Stimulated activated naive CD4-positive, alpha-beta T cell (primary cell): ENCODE results near the gene DNAH11.
"Not testable (repeated sequence)": the region's sequence is repeated elsewhere in the genome, so short reads cannot be mapped to it uniquely, and the experiment has no call there.

Experiments
- DNase-seq, 6 experiments: peaks; one replicate each; lab custom pipeline; 2025; lab: John Stamatoyannopoulos, UW

DNAH11 gene

GRCh38 chr7:21719846-21720245, 177.0 kb downstream of the DNAH11 start:
- no peak for DNase-seq

GRCh38 chr7:21722371-21722770, 179.5 kb downstream of the DNAH11 start:
- DNase-seq = no peak

DNA sequence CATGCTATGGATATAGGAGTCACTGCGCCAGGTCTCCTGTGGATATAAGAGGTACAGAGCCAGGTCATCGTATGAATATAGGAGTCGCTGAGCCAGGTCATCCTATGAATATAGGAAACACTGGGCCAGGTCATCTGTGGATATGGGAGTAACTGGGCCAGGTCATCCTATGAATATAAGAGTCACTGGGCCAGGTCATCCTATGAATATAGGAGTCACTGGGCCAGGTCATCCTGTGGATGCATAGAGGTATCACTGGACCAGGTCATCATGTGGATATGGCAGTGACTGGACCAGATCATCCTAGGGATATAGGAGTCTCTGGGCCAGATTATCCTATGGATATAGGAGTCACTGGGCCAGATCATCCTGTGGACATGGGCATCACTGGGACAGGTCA, 181.7 kb downstream of the DNAH11 start:
- no peak for DNase-seq

DNA sequence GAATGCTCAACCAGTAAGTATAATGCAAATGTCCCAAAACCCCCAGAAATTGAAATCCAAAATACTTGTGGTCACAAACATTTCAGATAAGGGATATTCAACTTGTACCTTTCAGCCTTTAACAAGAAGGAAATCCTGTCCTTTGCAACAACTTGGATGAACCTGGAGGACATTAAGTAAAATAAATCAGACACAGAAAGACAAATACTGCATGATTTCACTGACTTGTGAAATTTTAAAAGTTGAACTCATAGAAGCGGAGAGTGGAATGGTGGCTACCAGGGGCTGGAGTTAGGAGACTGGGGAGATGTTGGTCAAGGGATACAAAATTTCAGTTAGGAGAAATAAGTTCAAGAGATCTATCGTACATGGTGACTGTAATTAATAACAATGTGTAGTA, 187.6 kb downstream of the DNAH11 start:
- no peak for DNase-seq

GRCh38 chr7:21731977-21732376, 189.1 kb downstream of the DNAH11 start:
- no peak for DNase-seq

DNA sequence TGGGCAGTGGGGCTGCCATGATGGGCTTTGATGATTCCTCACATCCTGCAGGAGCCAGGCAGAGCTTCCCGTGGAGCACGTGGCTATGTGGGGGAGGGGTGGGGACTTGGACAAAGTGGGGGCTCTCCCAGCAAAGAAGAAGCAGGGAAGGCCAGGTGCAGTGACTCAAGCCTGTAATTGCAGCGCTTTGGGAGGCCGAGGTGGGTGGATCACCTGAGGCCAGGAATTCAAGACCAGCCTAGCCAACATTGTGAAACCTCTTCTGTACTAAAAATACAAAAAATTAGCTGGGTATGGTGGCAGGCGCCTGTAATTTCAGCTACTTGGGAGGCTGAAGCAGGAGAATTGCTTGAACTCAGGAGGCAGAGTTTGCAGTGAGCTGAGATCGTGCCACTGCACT, 190.1 kb downstream of the DNAH11 start:
- DNase-seq = not testable (repeated sequence)

GRCh38 chr7:21733837-21734236, 191.0 kb downstream of the DNAH11 start:
- no peak for DNase-seq

DNA sequence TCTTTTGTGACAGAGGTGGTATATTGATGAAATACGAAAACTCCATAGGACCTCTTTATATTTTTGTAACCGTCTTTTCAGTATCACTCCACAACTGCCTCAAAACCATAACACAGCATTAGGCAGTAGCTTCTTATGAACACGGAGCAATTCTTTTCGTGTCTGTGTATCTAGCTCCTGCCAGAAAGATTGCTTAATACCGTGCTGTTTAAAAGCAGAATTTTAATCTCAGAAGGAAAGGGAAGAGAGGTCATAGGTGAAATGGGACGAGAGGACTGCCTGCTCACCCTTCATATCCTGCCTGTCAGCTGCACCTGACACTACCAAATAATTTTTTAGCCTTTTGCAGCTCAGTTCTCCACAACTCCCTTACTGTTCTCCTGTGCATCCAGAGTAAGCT, 200.7 kb downstream of the DNAH11 start:
- DNase-seq = no peak

DNA sequence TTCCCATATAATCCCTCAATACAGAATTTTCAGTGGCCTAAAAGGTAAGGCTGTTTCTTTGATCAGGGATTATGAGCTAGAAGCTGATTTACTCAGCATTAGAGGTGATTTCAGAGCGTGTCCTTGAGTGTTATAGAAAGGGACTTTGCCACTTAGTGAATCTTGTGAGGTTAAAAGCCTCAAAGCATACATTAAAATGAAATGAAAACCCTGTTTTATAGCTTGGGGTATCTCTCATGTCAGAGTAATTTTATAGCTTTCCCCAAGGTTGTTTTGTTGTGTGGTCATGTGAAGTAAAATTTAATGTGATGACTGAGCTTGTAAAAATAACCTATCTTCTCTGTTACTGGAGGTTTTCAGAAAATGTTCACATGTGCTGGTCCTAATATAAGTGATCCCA, 204.1 kb downstream of the DNAH11 start:
- no peak for DNase-seq

DNA sequence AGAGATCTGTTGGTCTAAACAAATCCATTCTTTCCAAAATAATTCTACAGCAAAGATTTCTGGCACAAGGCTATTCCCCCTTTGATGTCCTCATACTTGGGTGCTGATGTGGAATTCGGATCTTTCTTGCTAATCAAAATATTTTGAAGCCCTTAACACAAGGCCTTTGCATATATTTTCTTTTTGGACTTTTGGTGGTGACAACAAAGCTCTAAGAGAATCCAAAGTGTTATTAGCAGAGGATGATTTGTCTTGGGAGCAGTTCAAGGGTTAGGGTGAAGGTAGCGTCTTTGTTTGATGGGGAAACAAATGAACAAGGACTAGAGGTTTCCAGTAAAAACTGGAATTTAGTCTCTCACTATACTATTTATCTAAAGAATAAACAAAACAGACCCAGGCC, 205.0 kb downstream of the DNAH11 start:
- DNase-seq = no peak

GRCh38 chr7:21749378-21749777, 206.5 kb downstream of the DNAH11 start:
- no peak for DNase-seq

DNA sequence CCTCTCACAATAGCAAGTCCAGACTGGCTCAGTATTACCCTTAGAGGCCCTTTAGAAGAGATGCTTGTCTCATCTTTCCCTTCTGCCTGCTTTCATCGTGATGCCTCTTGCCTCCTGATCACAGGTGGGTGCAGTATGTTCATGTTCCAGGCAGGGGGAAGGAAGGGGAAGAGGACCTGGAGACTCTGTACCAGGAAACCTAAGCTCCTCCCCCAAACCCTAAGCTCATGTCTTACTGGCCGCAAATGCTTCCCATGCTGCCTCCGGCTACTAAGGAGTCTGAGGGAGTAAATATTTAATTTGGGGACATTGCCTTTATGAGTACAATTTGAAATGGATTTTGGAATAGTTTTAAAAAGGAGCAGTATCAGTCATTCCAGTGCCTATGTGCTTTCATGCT, 210.2 kb downstream of the DNAH11 start:
- DNase-seq = no peak

GRCh38 chr7:21754963-21755362, 212.1 kb downstream of the DNAH11 start:
- DNase-seq = no peak

DNA sequence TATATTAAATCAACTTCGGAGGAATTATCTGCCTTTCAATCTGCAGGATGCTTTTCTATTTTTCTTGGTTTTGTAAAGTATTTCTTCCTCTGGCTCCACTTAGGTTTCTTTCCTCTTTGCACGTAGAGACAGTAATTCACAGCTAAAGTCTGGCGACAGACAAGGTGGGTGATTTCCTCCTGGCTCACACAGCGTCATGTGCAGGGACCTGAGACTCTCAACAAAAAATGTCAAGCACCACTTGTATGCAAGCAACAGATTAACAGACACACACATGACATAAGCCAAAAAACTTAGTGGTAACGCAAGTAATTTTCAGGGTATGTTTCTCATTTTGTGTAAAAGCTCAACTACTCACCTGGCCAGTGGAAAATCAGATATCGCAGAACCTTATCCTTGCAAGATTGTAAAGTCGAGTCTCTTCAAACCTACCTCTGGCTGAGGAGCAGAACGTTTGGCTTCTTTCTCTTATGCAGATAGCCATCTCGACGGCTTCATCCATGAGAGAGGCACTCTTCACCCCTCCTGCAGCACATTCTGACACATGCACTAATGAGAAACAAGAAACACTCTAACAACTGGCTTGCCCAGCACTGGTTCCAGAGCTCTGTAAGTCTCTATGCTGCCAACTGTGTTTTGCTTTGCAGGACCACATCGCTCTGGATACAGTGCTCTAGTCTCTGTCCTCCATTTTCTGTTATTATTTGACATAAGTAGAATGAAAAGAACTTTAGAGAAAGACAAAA, 214.9 kb downstream of the DNAH11 start:
- no peak for DNase-seq

DNA sequence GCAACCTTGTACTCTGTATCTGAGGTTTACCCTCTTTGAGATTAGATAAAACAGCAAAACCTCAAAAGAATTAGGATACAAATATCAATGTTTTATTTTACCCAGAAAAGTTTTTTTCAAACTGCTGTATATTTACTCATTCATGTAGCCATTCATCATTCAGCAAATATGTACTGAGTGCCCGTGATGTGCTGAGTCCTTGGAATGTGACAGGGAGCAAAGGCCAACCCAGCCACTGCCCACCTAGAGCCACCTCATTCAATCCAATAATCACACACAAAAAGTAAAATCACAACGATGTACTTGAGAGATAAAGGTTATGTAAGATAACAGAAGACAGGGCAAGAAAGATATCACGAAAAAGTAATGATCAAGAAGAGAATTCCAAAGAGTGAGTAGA, 215.4 kb downstream of the DNAH11 start:
- DNase-seq = no peak

DNA sequence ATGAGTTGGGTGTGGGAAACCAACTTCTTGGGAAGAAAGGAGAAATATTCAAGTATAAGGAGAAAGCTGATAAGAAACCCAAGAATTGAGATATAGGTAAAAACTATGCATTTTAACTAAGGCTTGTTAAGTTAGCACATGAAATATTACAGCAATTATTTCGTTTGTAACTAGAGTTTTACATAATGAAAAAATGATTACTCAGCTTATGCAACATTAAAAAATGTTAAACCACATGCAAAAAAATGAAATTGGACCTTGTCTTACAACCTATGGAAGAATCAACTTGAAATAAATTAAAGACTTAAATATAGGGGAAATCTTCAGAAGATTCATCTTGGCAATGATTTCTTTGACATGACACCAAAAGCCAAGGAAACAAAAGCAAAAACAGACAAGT, 219.6 kb downstream of the DNAH11 start:
- no peak for DNase-seq

- DNase-seq = no peak
Observed at GRCh38 chr7:21763818-21764217, 221.0 kb downstream of the DNAH11 start.

- DNase-seq = no peak
Observed at GRCh38 chr7:21766218-21766617, 223.4 kb downstream of the DNAH11 start.

GRCh38 chr7:21767300-21767900, 224.6 kb downstream of the DNAH11 start:
- no peak for DNase-seq

DNA sequence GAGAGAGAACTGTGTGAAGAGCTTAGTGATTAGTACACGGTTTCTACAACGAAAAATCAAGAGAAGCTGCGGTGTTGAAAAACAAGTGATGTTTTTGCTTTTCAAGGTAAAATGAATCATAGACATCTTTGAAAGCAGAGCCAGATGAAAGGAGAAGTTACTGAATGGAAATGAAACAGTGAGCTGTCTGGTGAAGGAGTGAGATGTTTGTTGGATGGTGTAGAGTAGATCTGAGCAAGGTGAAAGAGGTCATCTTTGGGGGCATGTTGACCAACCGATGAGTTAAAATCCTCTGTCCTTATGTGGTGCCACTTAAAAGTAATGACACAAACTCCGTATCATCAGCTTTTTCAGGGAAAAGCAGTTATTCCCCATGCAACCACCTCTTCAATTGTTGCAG, 225.4 kb downstream of the DNAH11 start:
- no peak for DNase-seq

DNA sequence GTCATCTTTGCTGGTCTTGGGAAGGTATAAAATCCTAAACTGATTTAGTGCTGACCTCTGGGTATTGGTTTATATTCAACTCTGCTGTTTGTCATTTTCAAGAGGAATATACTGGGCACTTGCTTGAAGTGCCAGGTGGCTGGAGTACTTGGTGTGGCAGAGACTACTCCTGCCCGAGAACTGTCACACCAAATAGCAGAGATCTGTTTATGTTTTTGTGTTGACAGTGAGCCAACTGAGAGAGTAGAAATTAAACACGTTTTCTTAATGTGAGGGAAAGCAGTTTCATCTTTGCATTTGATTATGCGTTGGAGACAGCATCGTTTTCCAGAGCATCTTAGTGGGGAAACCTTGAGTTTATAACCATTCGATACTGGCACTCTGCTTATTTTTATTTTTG, 228.4 kb downstream of the DNAH11 start:
- no peak for DNase-seq

DNA sequence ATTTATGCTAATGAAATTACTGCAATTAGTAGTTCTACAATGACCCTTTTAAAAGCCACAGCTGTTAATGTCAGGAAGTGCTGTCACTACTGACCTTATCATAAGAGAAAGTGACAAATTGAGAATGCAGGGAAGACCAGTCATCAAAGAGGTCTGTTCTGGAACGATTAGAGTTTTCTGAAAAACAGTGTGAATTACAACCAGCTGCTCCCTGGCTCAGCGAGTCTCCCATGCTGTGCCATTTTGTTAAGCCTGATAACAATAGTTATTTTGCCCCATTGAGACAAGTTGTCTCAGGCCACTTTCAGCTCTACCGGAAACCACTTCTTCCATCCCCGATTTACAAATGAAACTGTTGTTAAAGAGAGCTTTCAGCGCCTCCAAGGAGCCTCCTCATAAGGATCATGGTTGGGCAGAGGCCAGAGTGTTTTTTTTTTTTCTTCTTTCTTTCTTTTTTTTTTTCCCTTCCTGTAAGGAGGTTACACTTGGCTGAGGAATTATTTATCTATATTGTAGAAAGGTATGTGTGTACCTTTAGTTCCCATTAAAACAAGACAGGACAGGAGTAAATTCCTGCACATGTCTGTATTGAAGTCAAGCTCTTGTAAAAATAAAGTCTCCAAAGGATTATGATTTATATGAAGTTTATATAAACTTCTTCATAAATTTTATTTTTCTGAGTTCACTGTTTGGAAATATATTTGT, 229.2 kb downstream of the DNAH11 start:
- DNase-seq = no peak

DNA sequence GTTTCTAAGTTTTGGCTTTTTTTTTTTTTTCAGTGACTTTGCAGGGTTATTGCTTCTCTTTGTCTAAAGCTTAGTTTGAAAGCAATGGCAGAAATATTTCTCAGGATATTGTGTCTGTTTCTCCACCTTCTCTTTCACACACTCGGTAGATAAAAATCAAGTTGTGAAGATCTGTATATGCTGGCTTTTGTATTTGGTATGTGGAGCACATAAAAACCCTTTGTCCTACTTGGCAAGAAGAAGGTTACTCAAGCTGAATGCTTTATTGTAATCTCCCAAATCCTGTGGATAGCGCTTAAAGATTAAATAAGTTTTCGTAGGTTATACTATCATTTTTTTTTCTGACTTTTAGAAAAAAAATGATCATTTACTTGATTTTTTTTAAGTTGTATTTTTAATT, 230.5 kb downstream of the DNAH11 start:
- DNase-seq = no peak
